Measurements from ENCODE around the gene DSCAML1.

GRCh38 chr11:117549417-117549816 lies 247.6 kb downstream of the DSCAML1 start:
- TF ChIP-seq SPI1 (IDR thresholded peaks at IDR 0.05; ENCODE audit: low read depth, low read length) (no peak), TAF1 (IDR thresholded peaks at IDR 0.05; ENCODE audit: low read depth, low read length) (no peak), POLR2AphosphoS5 (IDR thresholded peaks at IDR 0.05; ENCODE audit: low read depth, low read length) (no peak), POLR2A (IDR thresholded peaks at IDR 0.05; ENCODE audit: low read depth, low read length) (no peak), PAX5 (IDR thresholded peaks at IDR 0.05; ENCODE audit: insufficient read depth, low read length, severe bottlenecking) (no peak), POU2F2 (IDR thresholded peaks at IDR 0.05; ENCODE audit: low read depth, low read length) (no peak)

All from GM12891 (cell line).